MM.1S (cell line): ENCODE data around the gene RPRD1A.

ENCODE experiments used
- DNase-seq: peaks from one replicate; pipeline ENCODE4 v3.0.0-alpha.2; 2015
- H2AFZ ChIP-seq: fragments of 300-600 bp; sonication (generic); 2 replicates; pipeline ENCODE4 v1.6.0; 2016; ENCODE audit warnings: antibody characterized with exemption, low read length
- H3F3A ChIP-seq: fragments of 300-600 bp; sonication (generic); 2 replicates; pipeline ENCODE4 v1.6.1; 2016; ENCODE audit warnings: mild to moderate bottlenecking, antibody characterized with exemption, low read length, moderate library complexity, mixed read lengths; ENCODE audit not compliant: insufficient read depth
- H3K27ac ChIP-seq: fragments of 300-600 bp; sonication (generic); 2 replicates; pipeline ENCODE4 v1.5.1; 2016; ENCODE audit warnings: mild to moderate bottlenecking, low read length
- H3K27me3 ChIP-seq: fragments of 300-600 bp; sonication (generic); replicated peaks from 2 replicates; pipeline ENCODE4 v1.6.0; 2016; ENCODE audit warnings: low read length; ENCODE audit not compliant: insufficient read depth
- H3K36me3 ChIP-seq: fragments of 300-600 bp; sonication (generic); replicated peaks from 2 replicates; pipeline ENCODE4 v1.6.1; 2016; ENCODE audit warnings: mild to moderate bottlenecking, low read length, mixed read lengths; ENCODE audit not compliant: insufficient read depth
- H3K4me1 ChIP-seq: fragments of 300-600 bp; sonication (generic); 2 replicates; pipeline ENCODE4 v1.6.1; 2016; ENCODE audit warnings: low read length, mixed read lengths
- H3K4me2 ChIP-seq: fragments of 300-600 bp; sonication (generic); 2 replicates; pipeline ENCODE4 v1.6.0; 2016; ENCODE audit warnings: low read depth, low read length
- H3K4me3 ChIP-seq: fragments of 300-600 bp; sonication (generic); 2 replicates; pipeline ENCODE4 v1.5.1; 2016; ENCODE audit warnings: low read length, mixed read lengths
- H3K79me2 ChIP-seq: fragments of 300-600 bp; sonication (generic); 2 replicates; pipeline ENCODE4 v1.6.1; 2016; ENCODE audit warnings: mixed run types, low read length, mixed read lengths
- H3K9ac ChIP-seq: fragments of 300-600 bp; sonication (generic); 2 replicates; pipeline ENCODE4 v1.6.1; 2016; ENCODE audit warnings: low read length, mixed read lengths
- H3K9me2 ChIP-seq: fragments of 300-600 bp; sonication (generic); replicated peaks from 2 replicates; pipeline ENCODE4 v1.6.1; 2016; ENCODE audit warnings: mild to moderate bottlenecking, low read length, mixed read lengths; ENCODE audit not compliant: insufficient read depth
- H3K9me3 ChIP-seq: fragments of 300-600 bp; sonication (generic); replicated peaks from 2 replicates; pipeline ENCODE4 v1.6.1; 2016; ENCODE audit warnings: mild to moderate bottlenecking, low read length, mixed read lengths; ENCODE audit not compliant: insufficient read depth
- H4K20me1 ChIP-seq: fragments of 300-600 bp; sonication (generic); 2 replicates; pipeline ENCODE4 v1.6.1; 2016; ENCODE audit warnings: mild to moderate bottlenecking, low read length, moderate library complexity, mixed read lengths; ENCODE audit not compliant: insufficient read depth
- CTCF ChIP-seq: fragments of 300-600 bp; sonication (generic); IDR thresholded peaks from 2 replicates; pipeline ENCODE4 v1.5.1; 2016; ENCODE audit warnings: antibody characterized with exemption, low read length, mixed read lengths
- EZH2 ChIP-seq: fragments of 300-600 bp; sonication (generic); optimal IDR thresholded peaks from 2 replicates; pipeline ENCODE3; 2017; ENCODE audit warnings: low read depth, mild to moderate bottlenecking, antibody characterized with exemption, low read length, mixed read lengths
- EZH2phosphoT487 ChIP-seq: fragments of 300-600 bp; sonication (generic); IDR thresholded peaks from 2 replicates; pipeline ENCODE4 v1.6.1; 2018; ENCODE audit warnings: antibody characterized with exemption, low read length

Gene RPRD1A

DNA sequence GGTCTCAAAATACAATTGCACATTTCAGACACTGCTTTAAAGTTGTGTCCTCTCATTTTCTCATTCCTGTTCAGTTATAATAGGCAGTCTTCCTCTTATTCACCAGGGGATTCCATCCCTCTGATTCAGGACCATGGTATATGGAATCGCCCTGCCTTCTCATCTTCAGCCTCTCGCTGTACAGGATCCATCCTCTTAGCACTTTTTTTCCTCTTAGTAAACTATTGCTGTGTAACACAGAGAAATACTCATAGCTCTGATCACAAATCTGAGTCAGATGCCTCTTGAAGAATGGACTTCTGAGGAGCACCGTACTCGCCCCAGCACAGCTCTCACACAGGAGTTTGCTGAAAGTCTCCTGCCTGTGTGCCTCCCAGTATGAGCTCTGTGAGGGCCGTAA lies 83.5 kb downstream of the RPRD1A start:
- Histone ChIP-seq H2AFZ (no peak overlapping the region), H3K4me1 (no peaks in the 10 kb centered on the region), H3K27ac (no peak overlapping the region), H3F3A (no peaks in the 10 kb centered on the region), H3K4me3 (no peak overlapping the region), H3K36me3 (no peaks in the 10 kb centered on the region; the same call in 1 of the 2 replicates), H3K27me3 (no peaks in the 10 kb centered on the region), H3K79me2 (no peaks in the 10 kb centered on the region), H4K20me1 (no peaks in the 10 kb centered on the region), H3K4me2 (no peak overlapping the region), H3K9ac (no peak overlapping the region), H3K9me3 (no peaks in the 10 kb centered on the region), H3K9me2 (no peaks in the 10 kb centered on the region)
- no peak for DNase-seq
- TF ChIP-seq EZH2phosphoT487 (no peak), EZH2 (no peak), CTCF (no peak)

DNA sequence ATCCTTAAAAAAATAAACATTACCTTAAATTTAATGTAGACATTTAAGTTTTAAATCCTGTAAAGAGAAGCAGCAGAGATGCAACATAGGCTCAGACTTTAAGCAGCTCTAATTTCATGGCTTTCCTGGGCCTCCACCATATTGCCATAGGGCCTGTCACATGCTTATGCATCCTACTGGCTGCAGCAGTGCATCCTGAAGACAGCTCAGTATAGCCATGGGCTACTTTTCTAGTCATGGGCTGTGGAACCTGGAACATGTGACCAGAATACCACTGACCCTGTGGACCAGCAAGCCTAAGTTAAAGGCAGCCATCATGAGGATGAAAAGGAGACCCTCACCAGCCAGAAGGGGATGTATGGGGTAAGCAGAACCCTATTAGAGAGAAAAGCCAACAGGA lies 84.2 kb downstream of the RPRD1A start:
- no peaks in the 10 kb centered on the region for H3K79me2 ChIP-seq
- H3K36me3 ChIP-seq = peaks cover under 1% of the 10 kb centered on the region; the same call in 1 of the 2 replicates
- H3K4me1 ChIP-seq = no peaks in the 10 kb centered on the region
- no peak overlapping the region for H3K4me2 ChIP-seq
- no peaks in the 10 kb centered on the region for H3K27me3 ChIP-seq
- no peak for DNase-seq
- TF ChIP-seq EZH2phosphoT487 = no peak
- TF ChIP-seq CTCF = no peak
- no peak for TF ChIP-seq EZH2
- H4K20me1 ChIP-seq = no peaks in the 10 kb centered on the region
- no peak overlapping the region for H3K4me3 ChIP-seq
- H3K9ac ChIP-seq = no peak overlapping the region
- H3F3A ChIP-seq = no peaks in the 10 kb centered on the region
- H3K9me3 ChIP-seq = no peaks in the 10 kb centered on the region
- H3K27ac ChIP-seq = no peak overlapping the region
- H3K9me2 ChIP-seq = no peaks in the 10 kb centered on the region
- H2AFZ ChIP-seq = no peak overlapping the region

GRCh38 chr18:35982409-35983114 lies 84.8 kb downstream of the RPRD1A start:
- no peaks in the 10 kb centered on the region for H3F3A ChIP-seq
- H3K9me3 ChIP-seq = no peaks in the 10 kb centered on the region
- H3K9me2 ChIP-seq = no peaks in the 10 kb centered on the region
- H2AFZ ChIP-seq = no peak overlapping the region
- no peak overlapping the region for H3K4me3 ChIP-seq
- no peaks in the 10 kb centered on the region for H3K79me2 ChIP-seq
- no peak for TF ChIP-seq EZH2
- no peak for TF ChIP-seq EZH2phosphoT487
- no peak for TF ChIP-seq CTCF
- no peak for DNase-seq
- peaks cover 6% of the 10 kb centered on the region; the same call in 1 of the 2 replicates for H3K36me3 ChIP-seq
- H3K4me2 ChIP-seq = no peak overlapping the region
- no peaks in the 10 kb centered on the region for H4K20me1 ChIP-seq
- no peak overlapping the region for H3K9ac ChIP-seq
- no peak overlapping the region for H3K27ac ChIP-seq
- no peaks in the 10 kb centered on the region for H3K4me1 ChIP-seq
- H3K27me3 ChIP-seq = no peaks in the 10 kb centered on the region
